Esophagus squamous epithelium (tissue), 4 donors: ENCODE results near the gene AQP5.

Experiments used
- POLR2A ChIP-seq, 4 donors: fragments of 450-650 bp; IDR thresholded peaks; one replicate each; pipeline ENCODE4 v1.6.1; 2017; ENCODE audit warnings: antibody characterized with exemption in 4 of 4, mild to moderate bottlenecking in 4 of 4, moderate library complexity in 3 of 4
- TF ChIP-seq, protein P1 (sequence below), 6 experiments: fragments of 450-650 bp in 4 of 6; fragments of 200-600 bp in 2 of 6; sonication (generic) in 2 of 6; IDR thresholded peaks; one replicate each; pipeline ENCODE4 v1.5.1; 2016 to 2019; ENCODE audit warnings: antibody characterized with exemption in 6 of 6, mild to moderate bottlenecking in 4 of 6, moderate library complexity in 4 of 6

DNA sequence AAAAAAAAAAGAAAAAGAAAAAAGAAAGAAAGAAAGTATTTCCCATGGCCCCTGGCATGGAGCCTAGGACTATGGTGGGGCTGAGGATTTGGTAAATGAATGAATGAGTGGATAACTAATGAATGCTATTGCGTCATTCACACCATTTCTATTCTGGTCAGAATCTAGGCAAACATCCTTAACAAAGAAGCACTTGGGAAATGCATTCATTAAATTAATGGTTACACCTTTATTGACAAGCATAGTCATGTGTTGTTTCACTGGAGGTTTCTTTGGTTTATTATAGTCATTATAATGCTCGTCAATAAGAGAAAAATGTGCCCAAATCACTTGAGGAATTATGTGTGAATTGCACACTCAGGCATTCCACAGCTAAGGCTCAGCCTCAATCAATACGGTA, 24.7 kb upstream of the AQP5 start:
- TF ChIP-seq, protein P1, sequence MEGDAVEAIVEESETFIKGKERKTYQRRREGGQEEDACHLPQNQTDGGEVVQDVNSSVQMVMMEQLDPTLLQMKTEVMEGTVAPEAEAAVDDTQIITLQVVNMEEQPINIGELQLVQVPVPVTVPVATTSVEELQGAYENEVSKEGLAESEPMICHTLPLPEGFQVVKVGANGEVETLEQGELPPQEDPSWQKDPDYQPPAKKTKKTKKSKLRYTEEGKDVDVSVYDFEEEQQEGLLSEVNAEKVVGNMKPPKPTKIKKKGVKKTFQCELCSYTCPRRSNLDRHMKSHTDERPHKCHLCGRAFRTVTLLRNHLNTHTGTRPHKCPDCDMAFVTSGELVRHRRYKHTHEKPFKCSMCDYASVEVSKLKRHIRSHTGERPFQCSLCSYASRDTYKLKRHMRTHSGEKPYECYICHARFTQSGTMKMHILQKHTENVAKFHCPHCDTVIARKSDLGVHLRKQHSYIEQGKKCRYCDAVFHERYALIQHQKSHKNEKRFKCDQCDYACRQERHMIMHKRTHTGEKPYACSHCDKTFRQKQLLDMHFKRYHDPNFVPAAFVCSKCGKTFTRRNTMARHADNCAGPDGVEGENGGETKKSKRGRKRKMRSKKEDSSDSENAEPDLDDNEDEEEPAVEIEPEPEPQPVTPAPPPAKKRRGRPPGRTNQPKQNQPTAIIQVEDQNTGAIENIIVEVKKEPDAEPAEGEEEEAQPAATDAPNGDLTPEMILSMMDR (IDR thresholded peaks at IDR 0.05) = no peak
- TF ChIP-seq POLR2A (IDR thresholded peaks at IDR 0.05) = no peak
